MG63 (cell line): ENCODE results near the gene INAFM2. TPM values are rescaled to one million over a fixed set of nuclear protein-coding genes. Genes with fewer than 3 reads are reported as not detected.

Source experiments
- DNase-seq: peaks from one replicate; pipeline ENCODE4 v3.0.0-alpha.2; 2020
- H3K27me3 ChIP-seq: fragments of 250-450 bp; sonication (Bioruptor Pico); 2 replicates; pipeline ENCODE4 v1.5.1; 2020; ENCODE audit warnings: mild to moderate bottlenecking, moderate library complexity
- H3K36me3 ChIP-seq: fragments of 250-450 bp; sonication (Bioruptor Pico); 2 replicates; pipeline ENCODE4 v1.5.1; 2020; ENCODE audit warnings: mild to moderate bottlenecking, moderate library complexity
- H3K4me3 ChIP-seq: fragments of 250-450 bp; sonication (Bioruptor Pico); 2 replicates; pipeline ENCODE4 v1.5.1; 2020; ENCODE audit warnings: mild to moderate bottlenecking, moderate library complexity
- H3K9me3 ChIP-seq: fragments of 250-450 bp; sonication (Bioruptor Pico); 2 replicates; pipeline ENCODE4 v1.5.1; 2020; ENCODE audit warnings: mild to moderate bottlenecking, moderate library complexity
- total RNA-seq: library from RNA; depleted of rRNA; stranded (reverse); fragments of >200 nt; shearing (Covaris generic); gene quantifications from 2 replicates; pipeline ENCODE4 v1.2.3, GENCODE V29; 2014; ENCODE audit warnings: low replicate concordance

INAFM2 gene
- total RNA-seq, 1 experiment from 2014 or later, result 9.6 TPM

- Histone ChIP-seq H3K4me3 (no peak overlapping the region), H3K9me3 (no peaks in the 10 kb centered on the region; the same call in 1 of the 2 replicates), H3K36me3 (no peaks in the 10 kb centered on the region), H3K27me3 (no peaks in the 10 kb centered on the region)
- no peak for DNase-seq
Observed at GRCh38 chr15:40296561-40297230, 26.8 kb upstream of the INAFM2 start.

GRCh38 chr15:40297356-40297755, 26.1 kb upstream of the INAFM2 start:
- H3K36me3 ChIP-seq, result no peaks in the 10 kb centered on the region
- no peaks in the 10 kb centered on the region for H3K27me3 ChIP-seq

GRCh38 chr15:40298216-40298935, 25.1 kb upstream of the INAFM2 start:
- Histone ChIP-seq H3K4me3 (no peak overlapping the region), H3K36me3 (no peaks in the 10 kb centered on the region), H3K27me3 (no peaks in the 10 kb centered on the region), H3K9me3 (no peaks in the 10 kb centered on the region; the same call in 1 of the 2 replicates)
- DNase-seq, result no peak

More at GRCh38 chr15:40297356-40297755, 26.1 kb upstream of the INAFM2 start:
- DNase-seq, result no peak
- Histone ChIP-seq H3K4me3 (no peak overlapping the region), H3K9me3 (no peaks in the 10 kb centered on the region; the same call in 1 of the 2 replicates)

- no peak for DNase-seq
- Histone ChIP-seq H3K27me3 (no peaks in the 10 kb centered on the region), H3K36me3 (no peaks in the 10 kb centered on the region), H3K4me3 (no peak overlapping the region), H3K9me3 (no peaks in the 10 kb centered on the region; the same call in 1 of the 2 replicates)
Observed at GRCh38 chr15:40300367-40300766, 23.1 kb upstream of the INAFM2 start.

GRCh38 chr15:40300771-40301170, 22.7 kb upstream of the INAFM2 start:
- no peak for DNase-seq
- Histone ChIP-seq H3K4me3 (no peak overlapping the region), H3K36me3 (no peaks in the 10 kb centered on the region), H3K9me3 (no peaks in the 10 kb centered on the region; the same call in 1 of the 2 replicates), H3K27me3 (no peaks in the 10 kb centered on the region)

- Histone ChIP-seq H3K36me3 (no peaks in the 10 kb centered on the region), H3K9me3 (no peaks in the 10 kb centered on the region; the same call in 1 of the 2 replicates), H3K27me3 (no peaks in the 10 kb centered on the region), H3K4me3 (no peak overlapping the region)
- DNase-seq, result no peak
Observed at GRCh38 chr15:40301467-40302179, 21.9 kb upstream of the INAFM2 start.

- no peak for DNase-seq
- H3K36me3 ChIP-seq, result no peaks in the 10 kb centered on the region
- H3K9me3 ChIP-seq, result no peaks in the 10 kb centered on the region; the same call in 1 of the 2 replicates
- H3K4me3 ChIP-seq, result no peak overlapping the region
- H3K27me3 ChIP-seq, result no peaks in the 10 kb centered on the region
Observed at GRCh38 chr15:40302288-40302886, 21.1 kb upstream of the INAFM2 start.

GRCh38 chr15:40302981-40303380, 20.5 kb upstream of the INAFM2 start:
- DNase-seq, result no peak
- no peaks in the 10 kb centered on the region for H3K27me3 ChIP-seq
- no peaks in the 10 kb centered on the region for H3K36me3 ChIP-seq
- no peaks in the 10 kb centered on the region; the same call in 1 of the 2 replicates for H3K9me3 ChIP-seq
- H3K4me3 ChIP-seq, result no peak overlapping the region

GRCh38 chr15:40303576-40303975, 19.9 kb upstream of the INAFM2 start:
- H3K36me3 ChIP-seq, result no peaks in the 10 kb centered on the region
- H3K4me3 ChIP-seq, result no peak overlapping the region
- DNase-seq, result no peak
- H3K9me3 ChIP-seq, result no peaks in the 10 kb centered on the region; the same call in 1 of the 2 replicates
- no peaks in the 10 kb centered on the region for H3K27me3 ChIP-seq

GRCh38 chr15:40305281-40305680, 18.2 kb upstream of the INAFM2 start:
- Histone ChIP-seq H3K36me3 (no peaks in the 10 kb centered on the region), H3K4me3 (no peak overlapping the region), H3K9me3 (no peaks in the 10 kb centered on the region; the same call in 1 of the 2 replicates), H3K27me3 (no peaks in the 10 kb centered on the region)
- DNase-seq, result no peak

- Histone ChIP-seq H3K9me3 (no peaks in the 10 kb centered on the region), H3K27me3 (no peaks in the 10 kb centered on the region), H3K4me3 (no peak overlapping the region), H3K36me3 (no peaks in the 10 kb centered on the region)
- DNase-seq, result no peak
Observed at GRCh38 chr15:40306371-40306770, 17.1 kb upstream of the INAFM2 start.

- Histone ChIP-seq H3K36me3 (no peaks in the 10 kb centered on the region), H3K27me3 (no peaks in the 10 kb centered on the region), H3K4me3 (no peak overlapping the region), H3K9me3 (no peaks in the 10 kb centered on the region)
- DNase-seq, result no peak
Observed at GRCh38 chr15:40306908-40307307, 16.6 kb upstream of the INAFM2 start.

GRCh38 chr15:40307421-40308211, 15.9 kb upstream of the INAFM2 start, which contains the start of gene PLCB2:
TSS of gene PLCB2 (minus strand) at chr15:40307935. CDS start at chr15:40307672, 263 bp downstream.
- no peaks in the 10 kb centered on the region for H3K9me3 ChIP-seq
- H3K4me3 ChIP-seq, result no peak within 1 kb of the TSS
- H3K36me3 ChIP-seq, result no peaks in the 10 kb centered on the region
- peak; percentile 30 for DNase-seq
- no peaks in the 10 kb centered on the region for H3K27me3 ChIP-seq

- H3K9me3 ChIP-seq, result no peaks in the 10 kb centered on the region
- H3K4me3 ChIP-seq, result no peak overlapping the region
- DNase-seq, result no peak
- H3K36me3 ChIP-seq, result no peaks in the 10 kb centered on the region
- H3K27me3 ChIP-seq, result no peaks in the 10 kb centered on the region
Observed at GRCh38 chr15:40309344-40309862, 14.1 kb upstream of the INAFM2 start.

GRCh38 chr15:40310001-40310959, 13.2 kb upstream of the INAFM2 start:
- peak; percentile 37 for DNase-seq
- no peak overlapping the region for H3K4me3 ChIP-seq
- H3K36me3 ChIP-seq, result no peaks in the 10 kb centered on the region
- H3K27me3 ChIP-seq, result no peaks in the 10 kb centered on the region
- no peaks in the 10 kb centered on the region for H3K9me3 ChIP-seq
